ENCODE data around the gene PTTG1.

GRCh38 chr5:160449458-160449857 is 27.8 kb downstream of the PTTG1 start:
- TF ChIP-seq CTCF (conservative IDR thresholded peaks at IDR 0.05; ENCODE audit: low read depth in 2 of 2), result no peak
- TF ChIP-seq ZNF114 (CRISPR knock-in tag; IDR thresholded peaks at IDR 0.05), result no peak
